CD4-positive, alpha-beta T cell treated with Interleukin-21 for 1 hour (primary cell): ENCODE measurements around the gene PRKD3.

Source experiments
- DNase-seq: peaks from one replicate; pipeline ENCODE4 v3.0.0-alpha.2; 2020

The PRKD3 gene

DNA sequence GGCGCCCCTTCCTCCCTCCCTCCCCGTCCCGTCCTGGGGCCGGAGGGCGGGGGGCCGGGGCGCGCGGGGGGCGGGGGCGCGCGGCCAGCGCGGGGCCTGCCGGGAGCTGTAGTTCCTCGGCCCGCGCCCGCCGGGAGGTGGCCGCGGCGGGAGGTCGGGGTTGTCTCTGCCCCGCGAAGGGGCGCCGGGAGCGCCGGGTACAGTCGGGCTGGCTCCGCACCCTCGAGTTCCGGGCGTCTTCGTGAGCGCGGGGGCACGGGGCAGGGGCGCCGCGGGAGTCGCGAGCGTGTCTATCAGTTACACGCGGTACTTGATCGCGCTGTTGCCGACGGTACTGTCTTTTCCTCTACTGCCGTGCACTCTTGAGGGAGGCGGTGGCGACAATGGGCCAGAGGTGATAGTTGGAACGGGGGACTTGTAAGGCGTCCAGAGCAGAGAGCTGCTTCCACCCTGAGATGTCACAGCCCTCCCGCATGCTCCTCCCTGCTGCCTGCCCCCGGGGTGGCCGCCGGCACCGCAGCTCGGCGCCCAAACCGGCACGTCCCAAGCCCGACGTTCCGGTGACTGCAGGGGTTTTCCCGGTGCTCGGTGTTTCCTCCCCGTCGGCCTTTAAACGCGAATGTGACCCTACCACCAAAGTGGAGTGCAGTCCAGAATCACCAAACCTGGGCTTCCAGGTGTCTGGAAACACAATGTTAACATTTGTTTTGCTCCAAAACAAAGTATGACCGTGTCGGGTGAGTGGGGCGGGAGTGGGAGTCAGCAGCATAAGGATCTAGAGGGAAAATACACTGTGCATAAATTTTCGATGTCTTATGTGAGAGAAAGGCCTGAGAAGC is at the start of gene PRKD3:
Gene PRKD3 (minus strand): TSS at position 48 of the 839 bp plus-strand sequence. CDS start 8,309 bp downstream, outside the sequence.
- DNase-seq, result peak; percentile 66

DNA sequence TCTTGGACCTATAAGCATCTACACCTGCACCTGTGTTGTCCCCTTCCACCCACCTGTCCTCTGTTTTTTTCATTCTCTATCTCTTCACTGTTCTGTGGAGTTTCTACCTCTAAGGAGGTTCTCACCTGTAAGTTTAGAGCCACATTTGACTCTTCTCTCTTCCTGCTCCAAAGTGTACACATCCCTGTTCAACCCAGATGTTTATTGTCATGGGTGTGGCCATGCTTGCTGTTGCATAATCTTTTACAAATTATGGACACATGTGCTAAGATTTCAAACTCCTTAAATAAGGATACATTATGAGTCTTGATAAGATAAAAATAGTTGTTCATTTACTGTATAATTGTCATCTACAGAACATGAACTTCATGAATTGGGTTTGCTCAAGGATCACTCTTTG is 47.4 kb upstream of the PRKD3 start:
- DNase-seq, result no peak

DNA sequence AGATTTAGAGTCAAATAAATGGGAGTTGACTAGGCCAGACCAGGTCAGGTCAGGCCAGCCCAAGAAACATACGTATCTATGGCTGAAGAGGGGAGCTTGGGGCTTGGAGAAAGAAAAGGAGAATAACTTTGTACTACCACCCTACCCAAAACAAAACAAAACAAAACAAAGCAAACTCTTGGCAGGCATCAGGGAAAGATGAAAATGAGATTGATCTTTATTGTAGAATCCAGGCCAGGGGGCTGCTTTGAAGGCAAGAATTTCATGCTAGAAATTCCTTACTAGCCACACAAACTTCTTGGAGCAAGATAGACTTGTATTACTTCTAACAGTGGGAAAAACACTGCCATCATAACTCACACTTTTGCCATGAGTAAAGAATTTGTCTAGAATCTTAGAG is 46.0 kb upstream of the PRKD3 start:
- DNase-seq, result no peak

DNA sequence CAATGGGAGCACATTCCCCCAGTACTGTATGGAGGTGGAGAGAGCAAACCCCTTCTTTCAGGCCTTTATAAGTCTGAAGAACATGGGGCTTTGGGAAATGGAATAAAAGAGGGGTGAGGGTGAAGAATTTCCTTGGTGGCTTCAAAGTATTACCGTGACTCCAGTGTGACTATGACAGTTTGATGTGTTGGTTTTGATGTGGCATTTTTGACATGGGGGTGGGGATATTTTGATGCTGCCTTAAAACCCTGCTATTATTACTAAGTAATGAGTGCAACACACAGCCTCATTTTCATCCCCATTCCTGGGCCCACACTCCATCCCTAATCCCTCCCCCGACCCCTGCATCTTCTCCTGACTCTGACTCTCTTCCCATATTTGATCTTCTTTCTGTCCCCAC is 43.4 kb upstream of the PRKD3 start:
- DNase-seq, result peak; percentile 24

DNA sequence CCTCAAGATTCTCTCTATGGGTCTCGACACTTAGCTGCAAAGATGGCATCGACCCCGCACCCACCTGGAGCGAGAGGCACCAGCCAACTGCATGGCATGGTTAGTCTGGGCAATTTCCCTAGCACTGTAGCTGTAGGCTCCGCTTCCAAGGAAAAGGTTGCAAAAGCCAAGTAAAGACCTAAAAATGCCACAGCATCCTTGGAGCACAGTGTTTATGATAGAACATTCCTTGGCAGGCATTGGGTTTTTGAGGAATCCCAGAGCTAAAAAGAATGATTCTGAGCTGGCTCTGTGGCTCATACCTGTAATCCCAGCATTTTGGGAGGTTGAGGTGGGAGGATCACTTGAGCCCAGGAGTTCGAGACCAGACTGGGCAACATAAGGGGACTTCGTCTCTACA is 42.7 kb upstream of the PRKD3 start:
- no peak for DNase-seq

DNA sequence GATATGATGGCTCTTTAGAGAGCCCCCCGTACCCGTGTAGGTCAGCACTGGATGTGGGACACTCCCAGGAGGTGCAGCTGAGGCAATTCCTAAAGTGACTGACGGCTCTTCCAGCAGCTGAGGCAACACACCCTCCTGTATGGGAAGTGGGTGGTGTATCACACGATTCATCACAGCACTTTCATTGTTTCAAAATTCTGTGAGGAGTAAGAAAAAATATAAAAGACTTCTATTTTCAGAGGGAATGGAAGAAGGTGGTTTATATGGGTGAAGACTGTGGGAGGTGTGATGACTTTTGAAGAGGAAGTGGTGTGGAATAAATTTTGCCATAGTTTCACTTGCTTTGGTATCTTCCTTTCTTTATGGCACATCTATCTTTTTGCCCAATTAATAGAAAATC is 42.1 kb upstream of the PRKD3 start:
- no peak for DNase-seq

DNA sequence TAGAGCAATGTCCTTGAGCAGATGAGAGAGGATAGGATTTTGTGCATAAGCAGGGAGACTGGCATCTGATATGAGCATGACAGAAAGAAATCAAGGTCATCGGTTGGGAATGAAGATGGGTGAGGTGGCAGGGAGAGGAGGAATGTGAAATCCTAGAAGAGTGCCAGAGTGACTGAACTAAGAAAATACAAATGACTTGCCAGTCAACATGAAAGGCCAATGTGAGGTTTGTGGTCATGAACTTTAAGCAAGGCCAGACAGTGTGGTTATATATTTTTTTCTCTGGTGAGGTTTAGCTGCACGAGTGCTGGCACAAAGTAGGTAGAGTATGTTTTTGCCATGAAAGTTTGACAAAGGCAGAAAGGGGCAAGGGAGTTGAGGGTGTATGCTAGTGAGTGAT is 41.0 kb upstream of the PRKD3 start:
- DNase-seq, result no peak

DNA sequence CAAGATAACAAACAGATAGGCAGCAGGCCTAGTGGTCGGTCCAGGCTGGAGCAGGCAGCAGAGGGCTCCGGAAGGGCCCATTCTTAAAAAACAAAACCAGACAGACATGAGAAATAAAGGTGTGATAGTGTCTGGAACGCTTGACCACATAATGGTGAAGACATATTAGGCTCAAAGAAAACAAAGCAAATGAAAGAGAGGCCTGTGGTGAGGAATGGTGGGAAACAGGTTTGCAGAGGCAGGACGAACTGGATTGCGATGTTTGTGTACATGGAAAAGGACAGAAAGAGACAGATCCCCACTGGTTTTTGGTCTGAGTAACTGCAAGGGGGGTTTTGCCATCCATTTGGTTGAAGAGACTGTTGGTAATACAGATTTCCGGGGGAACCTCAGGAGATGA is 39.7 kb upstream of the PRKD3 start:
- no peak for DNase-seq

DNA sequence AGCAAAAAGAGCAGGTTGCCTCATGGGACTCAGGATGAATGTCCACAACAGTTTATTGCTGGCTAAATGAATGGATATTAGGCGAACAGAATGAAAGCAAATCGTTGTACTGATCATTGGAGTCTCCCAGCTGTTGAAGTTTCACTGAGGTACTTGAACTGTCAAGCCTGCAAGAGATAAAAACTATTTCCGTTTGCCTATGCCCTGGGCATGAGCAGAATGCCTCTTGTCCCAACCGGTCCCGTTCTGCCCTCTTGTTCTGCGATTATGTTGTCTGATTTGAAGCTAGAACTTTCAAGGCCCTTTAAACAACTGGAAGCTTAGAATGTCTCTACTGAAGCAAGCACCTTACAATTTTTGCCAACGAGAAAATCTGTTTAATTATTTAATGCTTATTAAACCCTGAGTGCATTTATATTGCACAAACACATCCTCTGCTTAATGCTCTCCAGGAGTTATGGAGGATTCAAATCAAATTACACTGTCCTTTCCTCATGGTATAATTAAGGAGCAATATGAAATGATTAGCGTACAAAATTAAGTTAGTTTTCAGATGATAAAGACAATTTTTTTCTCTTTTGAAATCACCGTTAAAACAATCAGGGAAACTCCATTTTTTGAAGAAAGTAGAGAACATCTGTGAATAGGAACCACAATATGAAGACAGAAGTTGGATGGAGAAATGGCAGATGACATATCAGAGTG is 37.5 kb upstream of the PRKD3 start:
- no peak for DNase-seq

DNA sequence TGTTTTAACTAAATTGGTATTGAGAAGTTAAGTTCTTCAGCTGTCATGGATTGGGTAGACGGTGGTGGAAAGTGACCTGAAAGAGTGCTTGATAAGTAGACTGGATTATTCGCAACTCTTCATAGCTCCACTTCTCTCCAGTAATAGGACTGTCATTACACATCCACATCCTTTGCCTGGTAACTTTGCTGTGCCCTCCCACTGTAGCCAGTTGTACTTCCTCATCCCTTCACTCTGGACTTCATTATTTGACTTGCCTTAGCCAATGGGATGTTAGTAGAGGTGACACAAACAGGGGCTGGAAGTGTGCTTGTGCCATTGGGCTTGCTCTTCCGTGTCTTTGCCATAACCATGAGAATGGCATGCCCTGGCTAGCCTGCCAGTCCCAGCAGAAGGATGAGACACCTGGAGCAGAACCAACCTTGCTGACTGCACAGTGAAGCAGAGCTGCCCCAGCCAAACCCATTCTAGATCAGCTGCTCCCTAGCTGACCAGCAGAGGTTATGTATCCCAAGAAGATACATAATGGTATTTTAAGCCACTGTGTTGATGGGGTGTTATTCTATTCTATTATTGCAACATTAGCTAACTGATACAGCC is 36.7 kb upstream of the PRKD3 start:
- no peak for DNase-seq

DNA sequence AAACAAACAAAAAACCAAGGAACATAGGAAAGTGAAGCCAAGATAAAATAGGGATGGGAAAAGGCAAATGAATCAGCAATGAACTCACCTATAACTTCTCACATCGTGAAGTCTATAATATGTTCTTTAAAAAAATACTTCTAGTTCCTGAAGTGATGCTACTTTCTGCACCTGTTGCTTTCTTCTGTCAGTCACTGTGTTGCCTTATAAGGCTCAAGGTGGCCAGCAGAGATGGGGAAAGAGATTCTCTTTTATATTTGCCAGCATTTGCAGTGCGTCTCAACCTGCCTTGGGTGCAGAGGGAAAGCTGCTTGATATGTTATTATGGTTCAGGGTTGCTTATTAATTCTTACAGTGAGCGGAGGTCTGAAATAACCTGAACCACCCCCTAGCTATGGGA is 33.8 kb upstream of the PRKD3 start:
- no peak for DNase-seq

DNA sequence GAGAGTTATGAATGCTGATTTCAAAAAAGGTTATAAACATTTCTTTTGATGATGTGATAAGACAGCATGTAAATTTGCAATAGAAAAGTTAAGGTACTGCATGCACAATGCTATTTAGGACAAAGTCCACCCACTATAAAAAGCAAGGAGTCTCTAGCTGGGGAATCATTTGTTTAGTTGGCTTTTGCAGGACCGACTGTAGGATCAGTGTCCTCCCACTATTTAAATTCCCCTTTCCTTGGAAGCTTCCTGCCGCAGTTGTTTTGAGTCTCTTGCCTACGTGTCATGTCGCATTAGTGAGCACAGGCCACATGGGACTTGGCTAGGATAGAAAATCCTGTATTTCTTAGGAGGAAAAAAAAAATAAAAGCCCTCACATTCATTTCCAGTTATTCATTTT is 32.9 kb upstream of the PRKD3 start:
- no peak for DNase-seq

DNA sequence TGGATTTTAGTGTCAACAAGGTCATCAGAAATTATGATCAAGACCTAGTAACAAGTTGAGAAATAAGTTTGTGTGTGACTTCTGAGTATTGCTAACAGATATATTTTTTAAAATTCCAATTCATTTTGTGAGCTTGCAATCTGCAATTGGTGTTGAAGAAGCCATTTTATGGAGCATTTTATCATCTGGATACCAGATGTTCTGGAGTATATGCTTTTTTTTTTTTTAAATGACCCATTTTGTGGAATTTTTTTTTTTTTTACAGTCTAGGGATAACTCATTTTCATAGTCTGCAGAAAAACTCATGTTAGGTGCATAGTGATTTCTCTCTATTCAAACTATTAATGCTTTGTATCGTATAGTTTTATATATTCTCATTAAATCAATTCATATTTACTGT is 32.4 kb upstream of the PRKD3 start:
- no peak for DNase-seq

DNA sequence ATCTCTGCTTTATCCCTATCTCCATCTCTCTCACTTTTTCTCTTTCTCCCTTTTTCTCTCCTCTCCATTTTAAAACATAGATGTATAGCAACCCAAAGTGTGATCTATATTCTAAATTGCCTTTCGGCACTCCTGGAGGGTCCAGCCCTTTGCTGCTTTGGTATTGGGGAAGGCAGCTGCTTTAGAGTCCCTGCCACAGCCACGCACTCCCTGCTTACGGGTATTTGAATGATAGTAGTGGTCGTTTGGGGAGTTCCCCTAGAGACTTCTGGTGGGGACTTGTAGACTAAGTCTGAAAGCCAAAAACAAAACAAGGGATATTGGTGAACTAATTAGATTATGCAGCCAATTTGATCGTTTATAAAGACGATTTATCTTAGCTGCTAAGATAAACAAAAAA is 31.7 kb upstream of the PRKD3 start:
- DNase-seq, result no peak

DNA sequence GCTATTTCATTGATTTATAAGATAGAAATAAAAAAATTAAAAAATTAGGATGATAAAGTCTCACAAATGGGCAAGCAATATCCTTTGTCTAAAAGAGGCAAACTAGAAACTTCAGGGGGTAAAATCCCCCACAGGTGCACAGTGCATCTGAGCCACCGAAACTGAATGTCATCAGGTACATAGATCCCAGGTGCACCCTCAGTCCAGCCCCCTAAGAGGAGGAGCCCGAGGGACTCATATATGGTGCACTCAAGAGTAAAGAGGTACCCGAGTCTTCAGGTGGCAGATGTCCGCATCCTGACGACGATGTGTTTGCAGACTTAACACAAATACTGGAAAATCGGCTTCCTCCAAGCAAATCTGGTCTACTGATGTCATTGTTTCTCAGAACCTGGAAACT is 31.1 kb upstream of the PRKD3 start:
- no peak for DNase-seq

DNA sequence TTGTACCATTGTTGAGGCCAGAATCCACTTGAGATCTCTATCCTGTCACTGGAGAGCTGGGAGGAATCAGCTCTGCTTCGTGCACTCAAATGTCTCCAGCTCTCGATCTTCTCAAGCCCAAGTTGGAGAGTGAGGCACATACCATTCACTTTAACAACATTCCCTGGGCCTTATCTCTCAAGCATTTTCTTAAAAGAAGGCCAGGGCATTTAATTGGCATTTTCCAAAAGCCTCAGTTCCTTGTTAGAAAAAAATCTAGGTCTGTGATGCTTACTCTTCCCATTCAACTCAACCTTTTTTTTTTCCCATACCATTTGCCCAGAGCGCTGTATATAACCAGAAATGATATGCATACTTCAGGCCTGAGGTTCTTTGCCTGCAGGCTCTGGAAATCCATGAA is 29.9 kb upstream of the PRKD3 start:
- no peak for DNase-seq

DNA sequence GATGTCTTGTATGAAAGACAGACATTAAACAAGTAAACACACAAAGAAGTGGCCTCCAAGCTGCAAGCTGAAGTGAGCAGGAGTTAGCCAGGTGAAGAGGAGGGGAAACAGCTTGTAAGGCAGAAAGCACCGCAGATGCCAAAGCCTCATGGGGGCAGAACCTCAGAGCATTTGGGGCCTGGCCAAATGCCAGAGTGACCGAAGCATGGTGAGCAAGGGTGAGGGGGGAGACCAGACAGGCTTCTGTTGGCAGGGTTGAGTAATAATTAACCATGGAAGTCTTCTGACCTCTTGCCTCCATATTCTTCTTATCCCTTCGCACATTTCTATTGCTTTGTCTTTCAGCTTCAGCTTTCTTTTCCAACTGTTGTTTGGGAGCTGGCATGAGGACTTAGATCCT is 25.4 kb upstream of the PRKD3 start:
- DNase-seq, result no peak

DNA sequence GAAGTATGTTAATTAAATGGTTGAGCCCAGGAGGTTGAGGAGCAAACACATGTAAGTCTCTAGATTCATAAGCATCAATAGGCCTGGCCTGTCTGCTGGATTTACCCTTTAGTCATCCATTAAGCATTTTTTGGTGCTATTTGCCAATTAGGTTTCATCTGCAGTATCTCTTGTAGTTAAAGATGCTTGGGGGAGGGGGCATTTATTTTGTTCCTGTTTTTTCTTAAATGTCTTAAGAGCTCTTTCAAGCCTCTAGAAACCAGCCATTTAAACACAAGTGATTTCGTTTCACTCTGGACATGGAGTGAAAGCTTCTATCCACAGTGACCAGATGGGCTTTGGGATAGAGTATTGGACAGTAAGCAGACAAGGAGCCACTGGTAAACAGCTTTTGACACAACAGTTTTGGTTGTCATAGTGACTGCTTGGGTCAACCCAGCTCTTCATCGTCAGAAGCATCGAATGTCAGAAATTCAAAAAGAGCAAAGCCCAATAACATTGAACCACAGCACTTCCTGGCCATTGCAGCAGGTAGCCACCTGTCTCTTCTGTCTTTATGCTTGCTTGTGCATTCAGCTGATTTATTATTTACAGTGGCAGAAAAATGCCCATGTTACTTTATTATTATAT is 24.7 kb upstream of the PRKD3 start:
- no peak for DNase-seq

DNA sequence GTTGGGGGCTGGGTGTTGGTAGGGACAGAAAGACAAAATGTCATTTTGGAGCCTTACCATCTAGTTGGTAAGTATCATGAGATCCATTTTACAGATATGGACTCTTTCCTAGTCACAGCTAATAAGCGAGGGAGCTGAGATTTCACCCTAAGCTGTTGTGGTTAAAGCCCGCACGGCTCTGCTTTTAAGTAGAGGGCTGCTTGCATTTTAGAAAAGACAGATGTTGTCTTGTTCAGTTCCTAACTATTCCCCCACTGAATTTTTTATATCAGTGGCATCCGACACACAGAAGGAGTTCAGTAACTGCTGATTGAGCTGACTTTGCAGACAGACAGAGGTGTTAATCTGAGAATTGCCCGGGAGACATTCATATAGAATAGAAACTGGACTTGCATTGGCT is 23.5 kb upstream of the PRKD3 start:
- no peak for DNase-seq

DNA sequence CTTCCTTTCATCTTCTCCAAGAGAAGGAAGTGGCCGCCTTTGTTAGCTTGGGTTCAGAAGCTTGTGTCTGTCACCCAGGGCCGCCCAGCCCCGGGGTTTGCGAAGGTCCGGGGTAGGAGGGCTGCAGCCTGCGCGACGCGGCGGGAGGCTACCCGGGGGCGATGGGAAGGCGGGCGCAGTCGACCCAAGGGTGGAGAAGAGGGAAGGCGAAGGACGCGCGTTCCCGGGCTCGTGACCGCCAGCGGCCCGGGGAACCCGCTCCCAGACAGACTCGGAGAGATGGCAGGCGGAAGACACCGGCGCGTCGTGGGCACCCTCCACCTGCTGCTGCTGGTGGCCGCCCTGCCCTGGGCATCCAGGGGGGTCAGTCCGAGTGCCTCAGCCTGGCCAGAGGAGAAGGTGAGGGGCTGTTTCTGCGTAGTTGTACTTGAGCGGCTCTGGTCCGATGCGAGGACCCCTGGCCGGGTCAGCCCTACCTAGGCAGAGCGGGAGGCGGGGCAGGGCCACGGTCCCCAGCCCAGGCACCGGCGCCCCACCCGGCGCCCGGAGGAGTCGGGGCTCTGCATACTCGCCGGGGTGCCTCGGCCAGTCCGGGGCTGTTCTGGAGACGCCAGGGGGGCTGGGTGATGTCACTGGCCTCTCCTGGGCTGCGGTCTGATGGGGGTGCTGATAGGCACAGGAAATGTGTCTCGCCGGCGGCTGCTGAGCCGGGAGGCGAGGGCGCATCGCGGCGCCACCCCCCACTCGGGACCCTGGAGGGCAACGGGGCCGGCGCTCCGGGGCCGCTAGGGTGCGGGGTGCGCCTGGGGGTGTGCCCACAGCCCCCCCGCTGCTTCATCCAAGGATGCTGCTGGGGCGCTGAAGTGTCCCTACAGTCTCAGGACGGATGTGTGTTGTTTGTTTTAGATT is 20.1 kb upstream of the PRKD3 start, which contains the start of gene QPCT:
Gene QPCT (plus strand): TSS at position 178 of the 909 bp plus-strand sequence. CDS start 102 bp downstream, at position 280.
- DNase-seq, result peak; percentile 79

DNA sequence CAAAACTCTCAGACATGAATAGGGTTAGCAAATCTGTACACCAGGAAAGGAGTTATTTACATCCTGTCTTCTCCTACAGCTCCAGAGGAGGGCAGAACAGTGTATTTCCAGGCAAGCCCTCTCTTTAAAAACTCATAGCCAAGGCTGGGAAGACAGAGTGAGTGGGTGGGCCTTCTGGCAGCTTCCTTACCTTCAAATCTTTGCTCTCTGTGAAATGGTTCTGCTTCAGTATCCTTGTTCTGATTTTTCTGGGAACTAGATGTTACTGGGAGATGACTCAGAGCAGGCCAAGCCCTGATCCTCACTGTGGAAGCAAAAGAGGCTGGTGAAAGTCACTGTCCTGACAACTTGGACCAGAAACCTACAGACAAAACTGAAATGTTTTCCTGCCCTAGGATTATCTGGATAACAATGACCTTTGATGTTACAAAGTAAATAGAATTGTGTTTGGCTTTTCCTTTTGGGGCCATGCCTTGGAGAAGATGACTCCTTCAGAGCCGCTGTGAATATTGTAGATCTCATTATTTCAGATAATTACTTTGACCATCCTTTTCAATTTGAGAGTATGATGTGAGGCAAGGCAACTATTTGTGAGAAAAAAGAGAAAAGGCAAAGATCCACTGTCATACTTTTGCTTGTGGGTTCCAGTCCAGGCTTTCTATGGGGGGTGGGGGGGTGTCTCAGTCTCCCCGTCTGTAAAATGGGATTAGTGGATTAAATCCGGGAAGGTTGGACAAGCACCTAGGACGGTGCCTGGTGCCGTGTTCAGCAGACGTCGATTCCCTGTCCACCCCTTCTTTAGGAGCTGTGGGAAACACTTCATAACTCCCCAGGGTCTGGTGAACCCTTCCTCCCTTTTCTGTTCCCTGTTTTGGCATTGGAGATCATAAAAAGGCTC is 19.2 kb upstream of the PRKD3 start:
- DNase-seq, result no peak
